AG09319 (cell line): Measurements from ENCODE around the gene MRPL14.

ENCODE experiments used
- DNase-seq: peaks from one replicate; pipeline ENCODE4 v3.0.0-alpha.2; 2010; ENCODE audit warnings: low read depth; ENCODE audit errors: extremely low read depth
- CTCF ChIP-seq: IDR thresholded peaks from 2 replicates; pipeline ENCODE4 v1.5.1; 2011; ENCODE audit warnings: low read depth, mild to moderate bottlenecking, inconsistent platforms, low read length, moderate library complexity

The MRPL14 gene

GRCh38 chr6:44167567-44167966 is 40.3 kb upstream of the MRPL14 start:
- no peak for TF ChIP-seq CTCF
- no peak for DNase-seq

- no peak for DNase-seq
These were observed 39.4 kb upstream of the MRPL14 start for GRCh38 chr6:44166591-44167184.

GRCh38 chr6:44166116-44166515 is 38.9 kb upstream of the MRPL14 start:
- DNase-seq: no peak
- TF ChIP-seq CTCF: no peak

More at GRCh38 chr6:44166591-44167184, 39.4 kb upstream of the MRPL14 start:
- no peak for TF ChIP-seq CTCF

GRCh38 chr6:44162876-44163625 is 35.8 kb upstream of the MRPL14 start:
- no peak for DNase-seq

GRCh38 chr6:44161997-44162338 is 34.7 kb upstream of the MRPL14 start:
- no peak for TF ChIP-seq CTCF
- DNase-seq: no peak

More at GRCh38 chr6:44162876-44163625, 35.8 kb upstream of the MRPL14 start:
- no peak for TF ChIP-seq CTCF

GRCh38 chr6:44158770-44159228 is 31.5 kb upstream of the MRPL14 start, which contains the start of gene CAPN11:
CAPN11 (plus strand) TSS chr6:44158820; CDS start chr6:44158849, 29 bp downstream.
- no peak for TF ChIP-seq CTCF
- DNase-seq: no peak

GRCh38 chr6:44157152-44157521 is 29.9 kb upstream of the MRPL14 start:
- TF ChIP-seq CTCF: no peak
- DNase-seq: no peak
